Caco-2 (cell line): Measurements from ENCODE around the gene HADHA. TPM values are rescaled to one million over a fixed set of nuclear protein-coding genes. Genes with fewer than 3 reads are reported as not detected.

Source experiments
- BruUV-seq: library from RNA; stranded (reverse); fragments of 400-500 nt; replicated peaks from 2 replicates; lab custom pipeline; 2021; lab: Mats Ljungman, UMichigan
- CTCF ChIA-PET: fragments of 300-600 bp; sonication (Branson Sonifier 250); formaldehyde crosslinking; loops from one replicate; lab custom pipeline; 2022; ENCODE audit warnings: antibody characterized with exemption; lab: Charles Lee
- POLR2A ChIA-PET: fragments of 300-600 bp; sonication (Branson Sonifier 250); formaldehyde crosslinking; loops from one replicate; lab custom pipeline; 2022; ENCODE audit warnings: antibody characterized with exemption; lab: Charles Lee
- DNase-seq, 2 experiments: peaks; one replicate each; pipeline versions ENCODE4 v3.0.0 to v3.0.0-alpha.2; 2020 to 2022
- H3K27me3 ChIP-seq: replicated peaks from 2 replicates; pipeline ENCODE4 v1.6.0; 2011; ENCODE audit warnings: low read length; ENCODE audit not compliant: control insufficient read depth, insufficient read depth
- H3K36me3 ChIP-seq: 2 replicates; pipeline ENCODE4 v1.5.1; 2011; ENCODE audit warnings: low read length; ENCODE audit not compliant: control insufficient read depth, insufficient read depth
- H3K4me1 ChIP-seq: fragments of 250-450 bp; sonication (Bioruptor Pico); 2 replicates; pipeline ENCODE4 v1.5.1; 2020; ENCODE audit warnings: mild to moderate bottlenecking
- H3K4me3 ChIP-seq: 2 replicates; pipeline ENCODE4 v1.5.1; 2011; ENCODE audit warnings: low read depth, mild to moderate bottlenecking, control low read depth, low read length
- H3K9me3 ChIP-seq: fragments of 250-450 bp; sonication (Bioruptor Pico); 2 replicates; pipeline ENCODE4 v1.5.1; 2020; ENCODE audit warnings: mild to moderate bottlenecking, moderate library complexity
- H3K27ac Mint-ChIP-seq: one replicate; pipeline ENCODE4 v1.8.0; 2022; ENCODE audit warnings: mixed read lengths; ENCODE audit not compliant: unreplicated experiment
- H3K27me3 Mint-ChIP-seq: one replicate; pipeline ENCODE4 v1.8.0; 2022; ENCODE audit warnings: mixed read lengths; ENCODE audit not compliant: insufficient read depth, unreplicated experiment
- H3K36me3 Mint-ChIP-seq: one replicate; pipeline ENCODE4 v1.8.0; 2022; ENCODE audit warnings: mild to moderate bottlenecking, mixed read lengths; ENCODE audit not compliant: insufficient read depth, unreplicated experiment
- H3K4me1 Mint-ChIP-seq: one replicate; pipeline ENCODE4 v1.8.0; 2022; ENCODE audit warnings: low read depth, mixed read lengths; ENCODE audit not compliant: unreplicated experiment
- H3K4me3 Mint-ChIP-seq: one replicate; pipeline ENCODE4 v1.8.0; 2022; ENCODE audit warnings: mild to moderate bottlenecking, moderate library complexity, mixed read lengths; ENCODE audit not compliant: unreplicated experiment
- H3K9me3 Mint-ChIP-seq: one replicate; pipeline ENCODE4 v1.8.0; 2022; ENCODE audit warnings: mixed read lengths; ENCODE audit not compliant: unreplicated experiment
- intact Hi-C: fragments of 100-400 bp; cut with micrococcal nuclease; formaldehyde crosslinking; loops from one replicate; pipeline ENCODE4 v1.10.0; 2022; ENCODE audit not compliant: unreplicated experiment
- total RNA-seq: library from RNA; stranded (reverse); gene quantifications from 2 replicates; pipeline ENCODE4 v1.2.3, GENCODE V29; 2022
- TF ChIP-seq, protein P1 (sequence below), 2 experiments: fragments of 200-600 bp in 1 of 2; IDR thresholded peaks; 1 replicate in 1 of 2; 2 replicates in 1 of 2; pipeline versions ENCODE4 v1.5.1 to v1.8.0; 2011 to 2022; ENCODE audit warnings: antibody characterized with exemption in 1 of 2, control low read depth in 1 of 2, inconsistent platforms in 1 of 2, low read depth in 1 of 2, low read length in 1 of 2, mild to moderate bottlenecking in 1 of 2, moderate library complexity in 1 of 2; ENCODE audit not compliant: insufficient read depth in 1 of 2, severe bottlenecking in 1 of 2, unreplicated experiment in 1 of 2

The HADHA gene
- total RNA-seq, 1 experiment from 2014 or later: 143 TPM

- POLR2A ChIA-PET: no interaction called here
- BruUV-seq: no TSS peak
- no peaks in the 10 kb centered on the region for H3K27me3 ChIP-seq
- no peak for DNase-seq
- CTCF ChIA-PET: no interaction called here
- H3K4me3 ChIP-seq: no peak overlapping the region
- Mint-ChIP-seq H3K4me3 (no peak overlapping the region), H3K27me3 (no peaks in the 10 kb centered on the region), H3K4me1 (no peaks in the 10 kb centered on the region), H3K27ac (no peak overlapping the region), H3K9me3 (no peaks in the 10 kb centered on the region), H3K36me3 (peaks cover 48% of the 10 kb centered on the region)
- no peaks in the 10 kb centered on the region for H3K4me1 ChIP-seq
- TF ChIP-seq, protein P1, sequence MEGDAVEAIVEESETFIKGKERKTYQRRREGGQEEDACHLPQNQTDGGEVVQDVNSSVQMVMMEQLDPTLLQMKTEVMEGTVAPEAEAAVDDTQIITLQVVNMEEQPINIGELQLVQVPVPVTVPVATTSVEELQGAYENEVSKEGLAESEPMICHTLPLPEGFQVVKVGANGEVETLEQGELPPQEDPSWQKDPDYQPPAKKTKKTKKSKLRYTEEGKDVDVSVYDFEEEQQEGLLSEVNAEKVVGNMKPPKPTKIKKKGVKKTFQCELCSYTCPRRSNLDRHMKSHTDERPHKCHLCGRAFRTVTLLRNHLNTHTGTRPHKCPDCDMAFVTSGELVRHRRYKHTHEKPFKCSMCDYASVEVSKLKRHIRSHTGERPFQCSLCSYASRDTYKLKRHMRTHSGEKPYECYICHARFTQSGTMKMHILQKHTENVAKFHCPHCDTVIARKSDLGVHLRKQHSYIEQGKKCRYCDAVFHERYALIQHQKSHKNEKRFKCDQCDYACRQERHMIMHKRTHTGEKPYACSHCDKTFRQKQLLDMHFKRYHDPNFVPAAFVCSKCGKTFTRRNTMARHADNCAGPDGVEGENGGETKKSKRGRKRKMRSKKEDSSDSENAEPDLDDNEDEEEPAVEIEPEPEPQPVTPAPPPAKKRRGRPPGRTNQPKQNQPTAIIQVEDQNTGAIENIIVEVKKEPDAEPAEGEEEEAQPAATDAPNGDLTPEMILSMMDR (IDR thresholded peaks at IDR 0.05; ENCODE audit: insufficient read depth in 1 of 2, low read depth in 1 of 2, low read length in 1 of 2, severe bottlenecking in 1 of 2, unreplicated experiment in 1 of 2): no peak
- intact Hi-C loops: no loop called here
- H3K36me3 ChIP-seq: peaks cover 3% of the 10 kb centered on the region
- no peaks in the 10 kb centered on the region for H3K9me3 ChIP-seq
These were observed 41.4 kb downstream of the HADHA start for GRCh38 chr2:26202981-26203490.

DNA sequence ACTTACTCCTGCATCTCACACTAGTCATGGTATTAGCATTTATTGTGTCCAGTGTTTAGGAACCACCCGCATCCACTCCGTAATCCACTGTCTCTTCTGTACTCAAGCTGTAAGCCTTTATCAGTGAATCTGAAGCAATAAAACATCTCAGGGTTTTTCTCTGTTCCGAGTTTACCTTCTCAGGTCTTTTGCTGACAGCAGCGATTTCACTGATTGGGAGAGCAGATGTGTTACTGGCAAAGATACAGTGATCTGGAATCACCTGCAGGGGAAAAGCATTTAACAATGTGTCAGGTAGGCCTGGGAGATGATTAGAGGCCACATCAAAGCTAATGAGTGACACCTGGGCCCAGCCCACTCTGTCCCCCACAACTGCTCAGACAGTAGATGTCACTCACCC, 46.9 kb downstream of the HADHA start:
- no TSS peak for BruUV-seq
- ChIA-PET POLR2A (no interaction called here), CTCF (no interaction called here)
- H3K36me3 Mint-ChIP-seq: peaks cover 75% of the 10 kb centered on the region
- DNase-seq: no peak
- no peak overlapping the region for H3K4me3 ChIP-seq
- H3K27ac Mint-ChIP-seq: no peak overlapping the region
- H3K9me3 ChIP-seq: no peaks in the 10 kb centered on the region
- intact Hi-C loops: no loop called here
- H3K27me3 Mint-ChIP-seq: no peaks in the 10 kb centered on the region
- no peaks in the 10 kb centered on the region for H3K9me3 Mint-ChIP-seq
- H3K27me3 ChIP-seq: no peaks in the 10 kb centered on the region
- no peak overlapping the region for H3K4me3 Mint-ChIP-seq
- TF ChIP-seq, protein P1 (IDR thresholded peaks at IDR 0.05; ENCODE audit: insufficient read depth in 1 of 2, low read depth in 1 of 2, low read length in 1 of 2, severe bottlenecking in 1 of 2, unreplicated experiment in 1 of 2): no peak
- H3K4me1 ChIP-seq: no peaks in the 10 kb centered on the region
- no peaks in the 10 kb centered on the region for H3K4me1 Mint-ChIP-seq
- H3K36me3 ChIP-seq: peaks cover 8% of the 10 kb centered on the region

- H3K4me3 ChIP-seq: no peak overlapping the region
- Mint-ChIP-seq H3K27ac (no peak overlapping the region), H3K9me3 (no peaks in the 10 kb centered on the region), H3K36me3 (peaks cover 69% of the 10 kb centered on the region), H3K4me1 (no peaks in the 10 kb centered on the region), H3K27me3 (no peaks in the 10 kb centered on the region), H3K4me3 (no peak overlapping the region)
- CTCF ChIA-PET: no interaction called here
- no peaks in the 10 kb centered on the region for H3K4me1 ChIP-seq
- TF ChIP-seq, protein P1 (IDR thresholded peaks at IDR 0.05; ENCODE audit: insufficient read depth in 1 of 2, low read depth in 1 of 2, low read length in 1 of 2, severe bottlenecking in 1 of 2, unreplicated experiment in 1 of 2): no peak
- BruUV-seq: no TSS peak
- intact Hi-C loops: no loop called here
- no peak for DNase-seq
- no peaks in the 10 kb centered on the region for H3K9me3 ChIP-seq
- peaks cover 8% of the 10 kb centered on the region for H3K36me3 ChIP-seq
- no peaks in the 10 kb centered on the region for H3K27me3 ChIP-seq
- POLR2A ChIA-PET: no interaction called here
These were observed 47.6 kb downstream of the HADHA start for GRCh38 chr2:26196683-26197418.
